PC-3 (cell line): Measurements from ENCODE around the gene ESPNL. TPM values are rescaled to one million over a fixed set of nuclear protein-coding genes. Genes with fewer than 3 reads are reported as not detected.

Experiments
- ATAC-seq: fragments of 200-7000 bp; cut with Tn5 transposase; 2 replicates; pipeline ENCODE4 v1.9.1; 2020; ENCODE audit warnings: mild to moderate bottlenecking, moderate library complexity
- BruUV-seq: library from RNA; stranded (reverse); fragments of 400-500 nt; replicated peaks from 2 replicates; lab custom pipeline; 2021; lab: Mats Ljungman, UMichigan
- CTCF ChIA-PET: fragments of 300-600 bp; sonication (Branson Sonifier 250); formaldehyde crosslinking; loops from one replicate; lab custom pipeline; 2022; ENCODE audit warnings: antibody characterized with exemption; lab: Charles Lee
- POLR2A ChIA-PET: fragments of 300-600 bp; sonication (Branson Sonifier 250); formaldehyde crosslinking; loops from one replicate; lab custom pipeline; 2022; ENCODE audit warnings: antibody characterized with exemption; ENCODE audit not compliant: unreplicated experiment; lab: Charles Lee
- DNase-seq: peaks from one replicate; pipeline ENCODE4 v3.0.0-alpha.2; 2015
- H2AFZ ChIP-seq: fragments of 300-600 bp; sonication (generic); 2 replicates; pipeline ENCODE4 v1.6.0; 2016; ENCODE audit warnings: antibody characterized with exemption, low read length
- H3F3A ChIP-seq: fragments of 300-600 bp; sonication (generic); one replicate; pipeline ENCODE4 v1.6.0; 2017; ENCODE audit warnings: antibody characterized with exemption, low read length, control low read depth, mild to moderate bottlenecking; ENCODE audit not compliant: unreplicated experiment
- H3K27ac ChIP-seq: fragments of 300-600 bp; sonication (generic); 2 replicates; pipeline ENCODE4 v1.5.1; 2016; ENCODE audit warnings: mild to moderate bottlenecking, low read length
- H3K27me3 ChIP-seq: fragments of 300-600 bp; sonication (generic); 2 replicates; pipeline ENCODE4 v1.6.1; 2016; ENCODE audit warnings: low read length, mixed read lengths
- H3K36me3 ChIP-seq: fragments of 300-600 bp; sonication (generic); 2 replicates; pipeline ENCODE4 v1.6.1; 2016; ENCODE audit warnings: low read depth, mixed run types, low read length, mixed read lengths
- H3K4me1 ChIP-seq: fragments of 300-600 bp; sonication (generic); 2 replicates; pipeline ENCODE4 v1.5.1; 2016; ENCODE audit warnings: low read length; ENCODE audit not compliant: insufficient read depth
- H3K4me2 ChIP-seq: fragments of 300-600 bp; sonication (generic); 2 replicates; pipeline ENCODE4 v1.6.0; 2016; ENCODE audit warnings: low read length
- H3K4me3 ChIP-seq: fragments of 300-600 bp; sonication (generic); 2 replicates; pipeline ENCODE4 v1.5.1; 2016; ENCODE audit warnings: mild to moderate bottlenecking, low read length, mixed read lengths
- H3K79me2 ChIP-seq: fragments of 300-600 bp; sonication (generic); 2 replicates; pipeline ENCODE4 v1.6.1; 2017; ENCODE audit warnings: low read length, mixed read lengths
- H3K9ac ChIP-seq: fragments of 300-600 bp; sonication (generic); 2 replicates; pipeline ENCODE4 v1.6.0; 2016; ENCODE audit warnings: mild to moderate bottlenecking, low read length
- H3K9me2 ChIP-seq: fragments of 300-600 bp; sonication (generic); replicated peaks from 2 replicates; pipeline ENCODE4 v1.6.1; 2016; ENCODE audit warnings: mixed run types, low read length, mixed read lengths
- H3K9me3 ChIP-seq: fragments of 300-600 bp; sonication (generic); 2 replicates; pipeline ENCODE4 v1.6.1; 2016; ENCODE audit warnings: low read length, mixed read lengths
- H4K20me1 ChIP-seq: fragments of 300-600 bp; sonication (generic); 2 replicates; pipeline ENCODE4 v1.6.1; 2016; ENCODE audit warnings: low read length, mixed read lengths
- EZH2 ChIP-seq: fragments of 300-600 bp; sonication (generic); IDR thresholded peaks from one replicate; pipeline ENCODE4 v1.6.1; 2017; ENCODE audit warnings: antibody characterized with exemption, mild to moderate bottlenecking, low read length; ENCODE audit not compliant: unreplicated experiment
- EZH2phosphoT487 ChIP-seq: fragments of 300-600 bp; sonication (generic); IDR thresholded peaks from 2 replicates; pipeline ENCODE4 v1.6.1; 2018; ENCODE audit warnings: mild to moderate bottlenecking, antibody characterized with exemption, low read length, borderline replicate concordance
- intact Hi-C: fragments of 100-400 bp; cut with micrococcal nuclease; formaldehyde crosslinking; loops from 2 replicates; pipeline ENCODE4 v1.9.0; 2023
- total RNA-seq: library from RNA; depleted of rRNA; stranded (reverse); fragments of >200 nt; gene quantifications from 2 replicates; pipeline ENCODE4 v1.2.3, GENCODE V29; 2014
- TF ChIP-seq, protein P1 (sequence below): fragments of 300-600 bp; sonication (generic); conservative IDR thresholded peaks from 2 replicates; pipeline ENCODE4 v1.5.1; 2017; ENCODE audit warnings: antibody characterized with exemption, low read depth, mild to moderate bottlenecking, low read length

ESPNL gene
- total RNA-seq, 1 experiment from 2014 or later, result not detected

DNA sequence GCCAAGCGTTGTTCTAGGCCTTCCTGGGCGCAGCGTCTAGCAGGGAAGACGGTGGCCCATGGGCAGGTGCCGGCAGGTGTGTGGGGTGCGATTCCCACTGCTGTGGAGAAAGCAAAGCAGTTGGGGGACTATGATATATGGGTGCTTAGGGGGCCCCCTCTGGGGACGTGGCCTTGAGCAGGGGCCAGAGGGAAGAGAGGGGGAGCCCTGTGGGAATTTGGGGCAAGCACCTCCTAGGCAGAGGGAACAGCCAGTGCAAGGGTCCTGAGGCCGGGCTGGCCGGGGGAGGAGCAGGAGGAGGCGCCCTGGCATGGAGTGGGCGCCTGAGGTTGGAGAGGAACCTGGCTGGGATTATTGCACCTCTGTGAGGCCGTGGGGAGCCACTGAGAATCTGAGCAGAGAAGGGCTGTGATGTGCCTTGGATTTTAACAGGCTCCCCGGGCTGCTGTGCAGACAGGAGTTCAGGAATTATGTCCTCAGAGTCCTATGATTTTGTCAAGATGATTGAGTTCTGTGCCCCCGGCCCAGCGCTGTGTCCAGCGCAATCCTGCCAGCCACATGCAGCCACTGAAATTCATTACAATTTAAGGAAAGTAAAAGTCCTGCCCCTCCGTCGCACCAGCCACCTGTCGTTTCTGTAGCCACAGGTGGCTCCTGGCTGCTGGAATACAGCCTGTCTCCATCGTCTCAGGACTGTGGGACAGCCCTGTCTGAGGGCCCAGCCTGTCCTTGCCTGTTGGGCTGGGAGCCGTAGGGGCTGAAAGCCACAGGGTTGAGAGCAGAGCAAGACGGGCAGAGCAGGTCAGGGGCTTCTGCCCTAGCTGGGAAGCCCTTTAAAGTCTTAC, 29.2 kb downstream of the ESPNL start:
- no peak overlapping the region for H3K9ac ChIP-seq
- no peaks in the 10 kb centered on the region for H3K79me2 ChIP-seq
- no peaks in the 10 kb centered on the region for H3K9me3 ChIP-seq
- H3K36me3 ChIP-seq, result no peaks in the 10 kb centered on the region
- ChIA-PET CTCF (no interaction called here), POLR2A (no interaction called here)
- ATAC-seq, result no peak
- H2AFZ ChIP-seq, result no peak overlapping the region
- DNase-seq, result no peak
- H3K4me3 ChIP-seq, result no peak overlapping the region
- BruUV-seq, result no TSS peak
- no peak overlapping the region for H3K27ac ChIP-seq
- no peaks in the 10 kb centered on the region for H4K20me1 ChIP-seq
- no peaks in the 10 kb centered on the region for H3K9me2 ChIP-seq
- no peak overlapping the region for H3K4me2 ChIP-seq
- TF ChIP-seq EZH2phosphoT487 (no peak), EZH2 (no peak)
- TF ChIP-seq, protein P1, sequence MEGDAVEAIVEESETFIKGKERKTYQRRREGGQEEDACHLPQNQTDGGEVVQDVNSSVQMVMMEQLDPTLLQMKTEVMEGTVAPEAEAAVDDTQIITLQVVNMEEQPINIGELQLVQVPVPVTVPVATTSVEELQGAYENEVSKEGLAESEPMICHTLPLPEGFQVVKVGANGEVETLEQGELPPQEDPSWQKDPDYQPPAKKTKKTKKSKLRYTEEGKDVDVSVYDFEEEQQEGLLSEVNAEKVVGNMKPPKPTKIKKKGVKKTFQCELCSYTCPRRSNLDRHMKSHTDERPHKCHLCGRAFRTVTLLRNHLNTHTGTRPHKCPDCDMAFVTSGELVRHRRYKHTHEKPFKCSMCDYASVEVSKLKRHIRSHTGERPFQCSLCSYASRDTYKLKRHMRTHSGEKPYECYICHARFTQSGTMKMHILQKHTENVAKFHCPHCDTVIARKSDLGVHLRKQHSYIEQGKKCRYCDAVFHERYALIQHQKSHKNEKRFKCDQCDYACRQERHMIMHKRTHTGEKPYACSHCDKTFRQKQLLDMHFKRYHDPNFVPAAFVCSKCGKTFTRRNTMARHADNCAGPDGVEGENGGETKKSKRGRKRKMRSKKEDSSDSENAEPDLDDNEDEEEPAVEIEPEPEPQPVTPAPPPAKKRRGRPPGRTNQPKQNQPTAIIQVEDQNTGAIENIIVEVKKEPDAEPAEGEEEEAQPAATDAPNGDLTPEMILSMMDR, result no peak
- H3F3A ChIP-seq, result no peaks in the 10 kb centered on the region
- H3K27me3 ChIP-seq, result no peaks in the 10 kb centered on the region
- no peaks in the 10 kb centered on the region for H3K4me1 ChIP-seq
- intact Hi-C loops, result no loop called here

DNA sequence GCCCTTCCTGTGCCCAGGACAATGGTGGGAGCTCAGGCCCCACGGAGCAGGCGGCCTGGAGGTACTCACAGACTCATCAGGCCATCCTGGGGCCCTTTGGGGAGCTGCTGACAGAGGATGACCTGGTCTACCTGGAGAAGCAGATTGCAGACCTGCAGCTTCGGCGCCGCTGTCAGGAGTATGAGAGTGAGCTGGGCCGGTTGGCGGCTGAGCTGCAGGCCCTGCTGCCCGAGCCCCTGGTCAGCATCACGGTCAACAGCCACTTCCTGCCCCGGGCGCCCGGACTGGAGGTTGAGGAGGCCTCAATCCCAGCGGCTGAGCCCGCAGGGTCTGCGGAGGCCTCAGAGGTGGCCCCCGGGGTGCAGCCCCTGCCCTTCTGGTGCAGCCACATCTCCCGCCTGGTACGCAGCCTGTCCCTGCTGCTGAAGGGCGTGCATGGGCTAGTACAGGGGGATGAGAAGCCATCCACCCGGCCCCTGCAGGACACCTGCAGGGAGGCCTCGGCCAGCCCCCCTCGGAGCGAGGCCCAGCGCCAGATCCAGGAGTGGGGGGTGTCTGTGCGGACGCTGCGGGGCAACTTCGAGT, 30.1 kb downstream of the ESPNL start:
- no peak overlapping the region for H3K9ac ChIP-seq
- no peak overlapping the region for H3K4me2 ChIP-seq
- no peaks in the 10 kb centered on the region for H3K79me2 ChIP-seq
- no peak overlapping the region for H3K4me3 ChIP-seq
- H3K36me3 ChIP-seq, result no peaks in the 10 kb centered on the region
- H3F3A ChIP-seq, result no peaks in the 10 kb centered on the region
- no TSS peak for BruUV-seq
- no peak for DNase-seq
- no peak overlapping the region for H3K27ac ChIP-seq
- no peaks in the 10 kb centered on the region for H3K9me3 ChIP-seq
- H3K4me1 ChIP-seq, result no peaks in the 10 kb centered on the region
- POLR2A ChIA-PET, result no interaction called here
- intact Hi-C loops, result no loop called here
- no peak for ATAC-seq
- H4K20me1 ChIP-seq, result no peaks in the 10 kb centered on the region
- H3K9me2 ChIP-seq, result no peaks in the 10 kb centered on the region
- H2AFZ ChIP-seq, result no peak overlapping the region
- H3K27me3 ChIP-seq, result no peaks in the 10 kb centered on the region
- TF ChIP-seq EZH2 (no peak), EZH2phosphoT487 (no peak)
- TF ChIP-seq, protein P1, result no peak
- CTCF ChIA-PET, result no interaction called here
